Fibroblast of lung (primary cell): Measurements from ENCODE around the gene VSIG10L2. TPM values are rescaled to one million over a fixed set of nuclear protein-coding genes. Genes with fewer than 3 reads are reported as not detected.

Source experiments
- DNase-seq, 2 donors: peaks; one replicate each; pipeline versions ENCODE4 v3.0.0 to v3.0.0-alpha.2; 2010; ENCODE audit warnings: low read depth in 2 of 2
- H2AFZ ChIP-seq: 2 replicates; pipeline ENCODE4 v1.5.1; 2012; ENCODE audit warnings: low read length, control low read depth, inconsistent platforms
- H3K27ac ChIP-seq: 2 replicates; pipeline ENCODE4 v1.5.1; 2011; ENCODE audit warnings: low read length, control low read depth; ENCODE audit not compliant: insufficient read depth
- H3K27me3 ChIP-seq: 2 replicates; pipeline ENCODE4 v1.5.1; 2011; ENCODE audit warnings: mild to moderate bottlenecking, low read length; ENCODE audit not compliant: control insufficient read depth, insufficient read depth
- H3K36me3 ChIP-seq: 2 replicates; pipeline ENCODE4 v1.5.1; 2011; ENCODE audit warnings: low read length; ENCODE audit not compliant: control insufficient read depth, insufficient read depth
- H3K4me1 ChIP-seq: 2 replicates; pipeline ENCODE4 v1.5.1; 2011; ENCODE audit warnings: low read length; ENCODE audit not compliant: control insufficient read depth, insufficient read depth; ENCODE audit errors: extremely low read depth
- H3K4me2 ChIP-seq: 2 replicates; pipeline ENCODE4 v1.5.1; 2011; ENCODE audit warnings: low read length, control low read depth; ENCODE audit not compliant: insufficient read depth; ENCODE audit errors: extremely low read depth
- H3K4me3 ChIP-seq, 4 experiments: fragments of 200-600 bp in 1 of 4; sonication (generic) in 1 of 4; replicated peaks in 1 of 4; 2 replicates each; pipeline ENCODE4 v1.5.1; 2011 to 2016; ENCODE audit warnings: low read length in 4 of 4, low read depth in 3 of 4, mild to moderate bottlenecking in 3 of 4, control low read depth in 2 of 4, inconsistent platforms in 1 of 4, mixed read lengths in 1 of 4; ENCODE audit not compliant: insufficient read depth in 1 of 4; ENCODE audit errors: control extremely low read depth in 1 of 4
- H3K79me2 ChIP-seq: 2 replicates; pipeline ENCODE4 v1.5.1; 2012; ENCODE audit warnings: mild to moderate bottlenecking, low read length, inconsistent platforms; ENCODE audit not compliant: control insufficient read depth, insufficient read depth
- H3K9ac ChIP-seq: 2 replicates; pipeline ENCODE4 v1.5.1; 2011; ENCODE audit warnings: mild to moderate bottlenecking, low read length, control low read depth; ENCODE audit not compliant: insufficient read depth
- H3K9me3 ChIP-seq: 2 replicates; pipeline ENCODE4 v1.5.1; 2012; ENCODE audit warnings: low read depth, low read length; ENCODE audit not compliant: control insufficient read depth, insufficient read depth
- H4K20me1 ChIP-seq: 2 replicates; pipeline ENCODE4 v1.5.1; 2011; ENCODE audit warnings: low read length; ENCODE audit not compliant: control insufficient read depth, insufficient read depth; ENCODE audit errors: extremely low read depth
- CTCF ChIP-seq, 2 donors: IDR thresholded peaks in 1 of 2; conservative IDR thresholded peaks in 1 of 2; 1 replicate in 1 of 2; 2 replicates in 1 of 2; pipeline ENCODE4 v1.5.1; 2011 to 2012; ENCODE audit warnings: low read length in 2 of 2, control low read depth in 1 of 2, inconsistent platforms in 1 of 2, low read depth in 1 of 2, mild to moderate bottlenecking in 1 of 2
- EZH2 ChIP-seq: IDR thresholded peaks from 2 replicates; pipeline ENCODE4 v1.5.1; 2012; ENCODE audit warnings: low read length, control low read depth, mild to moderate bottlenecking; ENCODE audit errors: missing control alignments
- polyA plus RNA-seq, 2 donors: library from polyadenylated mRNA; depleted of rRNA in 1 of 2; stranded (reverse) in 1 of 2; unstranded in 1 of 2; fragments of >200 nt; gene quantifications; 2 replicates each; pipeline ENCODE4 v1.2.1, GENCODE V29; 2011 to 2012; ENCODE audit warnings: missing spikeins in 1 of 2
- total RNA-seq: library from RNA; depleted of rRNA; stranded (reverse); fragments of >200 nt; gene quantifications from 2 replicates; pipeline ENCODE4 v1.2.1, GENCODE V29; 2014

The VSIG10L2 gene
- total and polyA plus RNA-seq, 2 donors (not counting 1 experiment from before 2014, with no cell fraction given), result not detected

GRCh38 chr11:125958872-125959400 is 13.1 kb downstream of the VSIG10L2 start:
- no peak for TF ChIP-seq CTCF (conservative IDR thresholded peaks at IDR 0.05 in 1 of 2, IDR thresholded peaks at IDR 0.05 in 1 of 2; ENCODE audit: low read depth in 1 of 2, low read length in 2 of 2)
- no peak for TF ChIP-seq EZH2
- Histone ChIP-seq H3K9me3 (no peaks in the 10 kb centered on the region), H3K4me2 (no peak overlapping the region), H2AFZ (no peak overlapping the region), H3K27me3 (no peaks in the 10 kb centered on the region), H3K4me3 (no peak overlapping the region), H3K36me3 (no peaks in the 10 kb centered on the region), H3K9ac (no peak overlapping the region), H3K4me1 (no peaks in the 10 kb centered on the region), H3K27ac (no peak overlapping the region), H3K79me2 (no peaks in the 10 kb centered on the region), H4K20me1 (no peaks in the 10 kb centered on the region)
- DNase-seq, result no peak

GRCh38 chr11:125959511-125959910 is 13.7 kb downstream of the VSIG10L2 start:
- no peak overlapping the region for H3K27ac ChIP-seq
- no peak overlapping the region for H3K4me2 ChIP-seq
- no peaks in the 10 kb centered on the region for H3K27me3 ChIP-seq
- no peak overlapping the region for H3K4me3 ChIP-seq
- H2AFZ ChIP-seq, result no peak overlapping the region
- no peaks in the 10 kb centered on the region for H3K79me2 ChIP-seq
- no peak for TF ChIP-seq CTCF (conservative IDR thresholded peaks at IDR 0.05 in 1 of 2, IDR thresholded peaks at IDR 0.05 in 1 of 2; ENCODE audit: low read depth in 1 of 2, low read length in 2 of 2)
- no peaks in the 10 kb centered on the region for H4K20me1 ChIP-seq
- no peaks in the 10 kb centered on the region for H3K36me3 ChIP-seq
- no peaks in the 10 kb centered on the region for H3K9me3 ChIP-seq
- DNase-seq, result no peak
- H3K9ac ChIP-seq, result no peak overlapping the region
- H3K4me1 ChIP-seq, result no peaks in the 10 kb centered on the region

- Histone ChIP-seq H2AFZ (no peak overlapping the region), H3K27me3 (no peaks in the 10 kb centered on the region), H3K9me3 (no peaks in the 10 kb centered on the region), H4K20me1 (no peaks in the 10 kb centered on the region), H3K4me1 (no peaks in the 10 kb centered on the region), H3K9ac (no peak overlapping the region), H3K4me3 (no peak overlapping the region), H3K27ac (no peak overlapping the region), H3K4me2 (no peak overlapping the region), H3K79me2 (no peaks in the 10 kb centered on the region), H3K36me3 (no peaks in the 10 kb centered on the region)
- TF ChIP-seq EZH2 (no peak), CTCF (conservative IDR thresholded peaks at IDR 0.05 in 1 of 2, IDR thresholded peaks at IDR 0.05 in 1 of 2; ENCODE audit: low read depth in 1 of 2, low read length in 2 of 2) (no peak)
- DNase-seq, result no peak
These were observed 14.1 kb downstream of the VSIG10L2 start for GRCh38 chr11:125959931-125960330.
